H7 (cell line): ENCODE results near the gene PLAAT2. TPM values are rescaled to one million over a fixed set of nuclear protein-coding genes. Genes with fewer than 3 reads are reported as not detected.
"Not testable (repeated sequence)": the region's sequence is repeated elsewhere in the genome, so short reads cannot be mapped to it uniquely, and the experiment has no call there.

Experiments used
- DNase-seq: peaks from one replicate; pipeline ENCODE4 v3.0.0; 2012
- H3K27me3 ChIP-seq: 2 replicates; pipeline ENCODE4 v1.6.0; 2011; ENCODE audit warnings: mild to moderate bottlenecking, low read length; ENCODE audit not compliant: control insufficient read depth, insufficient read depth
- H3K36me3 ChIP-seq: replicated peaks from 2 replicates; pipeline ENCODE4 v1.5.1; 2011; ENCODE audit warnings: low read length; ENCODE audit not compliant: control insufficient read depth, insufficient read depth
- H3K4me3 ChIP-seq: 2 replicates; pipeline ENCODE4 v1.5.1; 2011; ENCODE audit warnings: low read depth, mild to moderate bottlenecking, control low read depth, low read length, moderate library complexity; ENCODE audit not compliant: insufficient read depth
- total RNA-seq: library from RNA; depleted of rRNA; stranded (reverse); fragments of >200 nt; shearing (Covaris generic); gene quantifications from 2 replicates; pipeline ENCODE4 v1.2.3, GENCODE V29; 2014; rRNA removed

The PLAAT2 gene
- total RNA-seq, result not detected in 2 replicates

DNA sequence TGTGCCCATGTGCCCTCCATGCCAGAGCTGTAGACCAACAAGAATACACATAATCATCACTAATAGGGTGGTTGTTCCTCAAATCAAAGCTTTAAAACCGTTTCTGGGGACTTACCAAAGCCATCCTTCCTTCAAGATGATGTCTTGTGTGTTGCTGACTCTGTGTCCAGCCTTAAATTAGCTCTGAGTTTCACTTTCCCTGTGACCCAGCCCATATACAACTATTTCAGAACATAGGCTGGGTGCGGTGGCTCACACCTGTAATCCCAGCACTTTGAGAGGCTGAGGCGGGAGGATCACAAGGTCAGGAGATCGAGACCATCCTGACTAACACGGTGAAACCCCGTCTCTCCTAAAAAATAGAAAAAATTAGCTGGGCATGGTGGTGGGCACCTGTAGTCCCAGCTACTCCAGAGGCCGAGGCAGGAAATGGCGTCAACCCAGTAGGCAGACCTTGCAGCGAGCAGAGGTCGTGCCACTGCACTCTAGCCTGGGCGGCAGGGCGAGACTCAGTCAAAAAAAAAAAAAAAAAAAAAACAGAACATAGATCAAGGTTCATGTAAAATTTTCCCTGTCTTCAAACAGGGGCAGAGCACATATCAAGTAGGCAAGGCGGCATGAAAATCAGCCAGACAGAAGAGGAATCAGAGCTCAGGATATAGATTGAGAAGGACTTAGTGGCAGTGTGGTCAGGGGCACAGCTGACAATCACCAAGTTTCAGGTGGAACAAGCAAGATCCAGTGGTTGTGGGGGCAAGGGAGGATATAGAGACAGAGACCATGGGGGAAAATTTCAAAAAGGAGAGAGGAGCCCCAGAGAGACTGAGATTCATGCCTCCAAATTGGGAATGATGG is at the start of gene PLAAT2:
PLAAT2 (minus strand) TSS at position 179 of the 855 bp plus-strand sequence; CDS start at position 124, 55 bp downstream.
- Histone ChIP-seq H3K27me3 (no peaks in the 10 kb centered on the region), H3K36me3 (no peaks in the 10 kb centered on the region), H3K4me3 (no peak within 1 kb of the TSS)
- DNase-seq, result no peak

DNA sequence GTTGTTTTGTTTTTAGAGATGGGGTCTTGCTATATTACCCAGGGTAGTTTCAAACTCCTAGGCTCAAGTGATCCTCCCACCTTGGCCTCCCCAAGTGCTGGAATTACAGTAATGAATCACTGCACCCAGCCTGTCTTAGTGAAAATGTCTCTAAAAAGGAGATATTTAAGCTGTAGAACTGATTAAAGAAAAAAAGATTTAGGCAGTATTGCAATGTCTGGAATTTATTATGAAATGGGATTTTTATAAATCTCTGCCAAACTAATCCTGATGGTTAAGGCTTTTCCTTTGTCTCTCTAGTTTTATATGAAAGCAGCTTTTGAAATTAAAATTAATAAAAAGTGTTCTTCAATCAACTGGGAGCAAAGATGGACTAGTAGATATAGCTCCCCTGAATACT is 49.0 kb upstream of the PLAAT2 start:
- H3K27me3 ChIP-seq, result no peaks in the 10 kb centered on the region; the same call in 1 of the 2 replicates
- no peaks in the 10 kb centered on the region; the same call in 1 of the 2 replicates for H3K36me3 ChIP-seq
- DNase-seq, result no peak
- no peak overlapping the region for H3K4me3 ChIP-seq

DNA sequence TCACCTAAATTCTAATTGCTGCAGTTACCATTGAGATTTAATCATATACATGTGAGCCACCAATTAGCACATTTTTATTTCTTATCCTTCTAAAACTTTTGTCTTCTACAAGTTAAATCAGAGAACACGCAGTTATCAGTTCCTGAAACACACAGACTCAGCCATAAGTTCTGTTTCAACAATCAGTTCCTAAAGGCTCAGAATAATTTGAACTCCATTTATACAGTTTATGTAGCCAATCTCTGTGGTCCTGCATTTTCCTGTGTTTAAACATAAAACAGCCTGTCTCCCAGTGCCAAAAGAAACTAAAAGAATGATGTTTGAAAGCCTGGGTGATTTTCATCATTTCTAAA is 48.2 kb upstream of the PLAAT2 start:
- no peak for DNase-seq
- H3K4me3 ChIP-seq, result no peak overlapping the region

GRCh38 chr11:63610604-63611394 is 47.6 kb upstream of the PLAAT2 start:
- Histone ChIP-seq H3K4me3 (no peak overlapping the region), H3K27me3 (no peaks in the 10 kb centered on the region; the same call in 1 of the 2 replicates), H3K36me3 (no peaks in the 10 kb centered on the region; the same call in 1 of the 2 replicates)
- peak; percentile 70 for DNase-seq

More for the DNA sequence above, 48.2 kb upstream of the PLAAT2 start:
- H3K27me3 ChIP-seq, result no peaks in the 10 kb centered on the region; the same call in 1 of the 2 replicates
- no peaks in the 10 kb centered on the region; the same call in 1 of the 2 replicates for H3K36me3 ChIP-seq

DNA sequence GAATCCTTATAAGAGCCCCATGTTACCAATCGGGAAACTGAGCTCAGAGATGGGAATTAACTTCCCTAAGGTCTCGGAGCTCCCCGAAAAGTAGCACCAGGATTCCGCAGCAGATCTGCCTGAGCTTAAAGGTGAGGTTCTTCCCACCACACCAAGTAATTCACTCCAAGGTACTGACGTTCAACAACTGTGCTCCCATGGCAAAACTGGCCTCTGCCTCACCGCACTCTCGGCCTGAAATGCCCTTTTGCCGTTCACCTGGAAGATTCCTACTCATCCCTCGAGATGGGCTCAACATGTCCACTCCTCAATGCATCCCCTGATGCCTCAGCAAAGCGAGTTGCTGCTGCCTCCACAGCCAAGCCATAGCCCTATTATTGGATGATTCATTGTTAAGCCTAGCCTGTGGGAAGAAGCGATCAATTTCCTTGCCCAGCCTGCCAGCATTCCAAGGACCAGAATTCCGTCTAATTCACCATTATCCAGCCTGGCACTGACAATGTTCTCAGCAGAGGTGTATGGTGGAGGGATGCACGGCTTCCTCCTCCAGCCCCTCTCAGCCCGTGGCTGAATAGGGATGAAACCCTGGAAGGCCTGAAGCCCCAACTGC is 46.9 kb upstream of the PLAAT2 start:
- no peaks in the 10 kb centered on the region; the same call in 1 of the 2 replicates for H3K27me3 ChIP-seq
- no peak overlapping the region for H3K4me3 ChIP-seq
- no peak for DNase-seq
- no peaks in the 10 kb centered on the region; the same call in 1 of the 2 replicates for H3K36me3 ChIP-seq

DNA sequence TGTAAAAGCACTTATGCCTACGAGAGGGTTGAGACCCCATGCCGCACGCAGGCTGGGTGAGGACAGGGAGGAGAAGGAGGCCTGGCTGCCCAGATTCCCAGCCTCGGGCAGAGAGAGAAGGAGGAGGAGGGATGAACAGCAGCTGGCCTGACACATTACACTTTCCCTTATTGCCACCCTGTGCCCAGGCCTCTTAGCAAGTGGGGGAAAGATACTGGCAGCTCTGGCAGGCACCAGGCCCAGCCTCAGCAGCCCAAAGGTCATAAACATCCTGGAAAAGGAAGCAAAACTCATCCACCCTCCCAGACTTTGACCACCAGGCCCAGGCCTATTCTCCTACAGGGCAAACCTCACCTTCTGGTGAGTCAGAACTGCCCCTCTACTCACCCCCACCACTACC is 46.4 kb upstream of the PLAAT2 start:
- Histone ChIP-seq H3K36me3 (no peaks in the 10 kb centered on the region; the same call in 1 of the 2 replicates), H3K4me3 (no peak overlapping the region), H3K27me3 (no peaks in the 10 kb centered on the region; the same call in 1 of the 2 replicates)
- DNase-seq, result no peak

DNA sequence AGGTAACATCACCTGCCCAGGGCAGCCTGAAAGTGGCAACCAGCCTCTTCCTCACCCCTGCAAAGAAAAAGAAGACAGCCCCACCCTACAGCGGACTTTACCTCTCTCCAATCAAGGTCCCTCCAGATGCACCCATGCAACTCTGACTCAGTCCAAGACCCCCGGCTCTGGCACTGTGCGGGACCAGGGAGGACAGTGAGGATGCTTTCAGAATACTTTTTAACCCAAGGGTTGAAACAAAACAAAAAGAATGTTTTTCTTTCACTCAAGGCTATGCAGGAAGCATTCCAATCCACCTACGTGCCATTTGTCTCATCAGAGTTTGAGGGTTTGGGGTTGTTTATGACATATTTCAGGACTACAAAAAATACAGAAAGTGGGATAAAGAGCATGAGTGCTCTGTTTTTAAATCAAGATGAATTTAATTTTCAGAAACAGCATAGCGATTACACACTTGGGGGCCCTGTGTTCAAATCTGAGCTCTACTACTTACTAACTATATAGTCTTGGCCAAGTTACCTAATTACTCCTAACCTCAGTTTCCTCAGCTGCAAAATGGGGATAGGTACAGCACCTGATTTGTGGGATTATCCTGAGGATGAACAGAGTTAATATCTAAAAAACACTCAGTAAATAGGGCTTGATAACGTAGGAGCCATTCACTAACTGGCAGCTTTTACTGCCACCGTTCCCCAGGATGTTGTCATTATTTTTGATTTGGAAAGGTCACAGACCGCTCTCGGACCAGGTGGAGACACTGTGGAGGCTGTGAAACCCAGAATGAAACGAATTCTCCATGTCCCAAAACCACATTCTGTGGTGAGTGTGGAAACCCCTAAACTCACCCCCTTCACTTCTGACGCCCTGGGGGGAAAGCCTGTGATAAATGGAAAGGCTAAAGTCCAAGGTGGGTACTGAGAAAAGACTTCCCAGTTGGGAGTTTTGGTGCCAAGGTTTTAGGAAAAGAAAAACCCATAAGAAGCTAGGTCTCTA is 45.5 kb upstream of the PLAAT2 start:
- Histone ChIP-seq H3K27me3 (no peaks in the 10 kb centered on the region; the same call in 1 of the 2 replicates), H3K36me3 (no peaks in the 10 kb centered on the region; the same call in 1 of the 2 replicates), H3K4me3 (no peak overlapping the region)
- no peak for DNase-seq

DNA sequence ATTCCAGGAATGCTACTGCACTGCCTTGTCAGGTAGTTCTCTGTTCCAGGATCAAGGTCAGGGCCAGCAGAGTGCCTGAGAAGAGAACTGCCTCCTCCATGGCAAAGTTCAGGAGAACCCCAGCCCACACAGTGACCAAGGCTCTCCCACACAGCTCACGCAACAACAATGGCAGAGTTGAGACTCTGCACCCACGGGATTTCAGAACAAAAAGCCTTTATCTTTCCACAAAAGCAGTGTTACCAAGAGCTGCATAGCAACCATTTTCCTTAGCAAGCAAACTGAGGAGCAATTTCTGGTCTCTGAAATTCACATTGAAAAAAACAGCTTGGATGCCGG is 40.0 kb upstream of the PLAAT2 start:
- Histone ChIP-seq H3K27me3 (no peaks in the 10 kb centered on the region), H3K4me3 (no peak overlapping the region), H3K36me3 (peaks cover 2% of the 10 kb centered on the region)
- no peak for DNase-seq

- H3K36me3 ChIP-seq, H3K4me3 ChIP-seq, H3K27me3 ChIP-seq, DNase-seq: not testable (repeated sequence)
Measured at GRCh38 chr11:63602290-63603179, 39.4 kb upstream of the PLAAT2 start.

- peaks cover 13% of the 10 kb centered on the region for H3K36me3 ChIP-seq
- no peaks in the 10 kb centered on the region for H3K27me3 ChIP-seq
- H3K4me3 ChIP-seq, result no peak overlapping the region
- peak; percentile 76 for DNase-seq
Measured at GRCh38 chr11:63599211-63600122, 36.3 kb upstream of the PLAAT2 start.

GRCh38 chr11:63598556-63598955 is 35.4 kb upstream of the PLAAT2 start:
- no peak for DNase-seq
- H3K4me3 ChIP-seq, result no peak overlapping the region
- H3K36me3 ChIP-seq, result peaks cover 15% of the 10 kb centered on the region
- H3K27me3 ChIP-seq, result no peaks in the 10 kb centered on the region

- Histone ChIP-seq H3K36me3 (peaks cover 24% of the 10 kb centered on the region), H3K4me3 (no peak overlapping the region), H3K27me3 (no peaks in the 10 kb centered on the region)
- no peak for DNase-seq
Measured at GRCh38 chr11:63595296-63595695, 32.1 kb upstream of the PLAAT2 start.
